Measurements from ENCODE around the gene EPB42.

Gene EPB42

DNA sequence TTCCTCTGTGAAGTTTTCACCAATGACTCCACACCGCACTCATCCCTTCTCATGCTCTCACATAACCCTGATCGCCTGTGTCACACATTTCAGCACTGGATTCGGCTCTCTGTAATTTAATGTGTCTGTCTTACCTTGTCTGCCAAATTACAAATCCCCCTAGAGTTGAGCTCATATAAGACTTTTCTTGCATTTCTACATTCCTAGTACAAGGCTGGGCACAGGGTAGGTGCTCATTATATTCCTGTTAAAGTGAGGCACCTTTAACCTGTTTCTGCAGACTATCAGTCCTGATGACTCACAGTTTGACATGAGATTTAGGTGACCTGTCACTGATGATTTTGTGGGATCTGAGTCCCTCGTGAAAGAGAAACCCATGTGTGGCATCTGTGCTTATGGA lies 23.3 kb upstream of the EPB42 start:
- no peaks in the 10 kb centered on the region for H3K79me2 ChIP-seq
- no peaks in the 10 kb centered on the region for H3K27me3 ChIP-seq (ENCODE audit: control insufficient read depth, insufficient read depth, low read length)
- H2AFZ ChIP-seq, result no peak overlapping the region
- no peaks in the 10 kb centered on the region for H3K9me3 ChIP-seq (ENCODE audit: control insufficient read depth, low read length)
- no peaks in the 10 kb centered on the region for H3K4me1 ChIP-seq
- no peak overlapping the region for H3K4me3 ChIP-seq (ENCODE audit: low read depth, low read length)
- no peak overlapping the region for H3K27ac ChIP-seq
- TF ChIP-seq, protein P1, sequence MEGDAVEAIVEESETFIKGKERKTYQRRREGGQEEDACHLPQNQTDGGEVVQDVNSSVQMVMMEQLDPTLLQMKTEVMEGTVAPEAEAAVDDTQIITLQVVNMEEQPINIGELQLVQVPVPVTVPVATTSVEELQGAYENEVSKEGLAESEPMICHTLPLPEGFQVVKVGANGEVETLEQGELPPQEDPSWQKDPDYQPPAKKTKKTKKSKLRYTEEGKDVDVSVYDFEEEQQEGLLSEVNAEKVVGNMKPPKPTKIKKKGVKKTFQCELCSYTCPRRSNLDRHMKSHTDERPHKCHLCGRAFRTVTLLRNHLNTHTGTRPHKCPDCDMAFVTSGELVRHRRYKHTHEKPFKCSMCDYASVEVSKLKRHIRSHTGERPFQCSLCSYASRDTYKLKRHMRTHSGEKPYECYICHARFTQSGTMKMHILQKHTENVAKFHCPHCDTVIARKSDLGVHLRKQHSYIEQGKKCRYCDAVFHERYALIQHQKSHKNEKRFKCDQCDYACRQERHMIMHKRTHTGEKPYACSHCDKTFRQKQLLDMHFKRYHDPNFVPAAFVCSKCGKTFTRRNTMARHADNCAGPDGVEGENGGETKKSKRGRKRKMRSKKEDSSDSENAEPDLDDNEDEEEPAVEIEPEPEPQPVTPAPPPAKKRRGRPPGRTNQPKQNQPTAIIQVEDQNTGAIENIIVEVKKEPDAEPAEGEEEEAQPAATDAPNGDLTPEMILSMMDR (IDR thresholded peaks at IDR 0.05), result no peak
- no peak overlapping the region for H3K9ac ChIP-seq
- H3K4me2 ChIP-seq (ENCODE audit: low read length), result no peak overlapping the region
- H3K36me3 ChIP-seq (ENCODE audit: control insufficient read depth, insufficient read depth, low read length), result no peaks in the 10 kb centered on the region

DNA sequence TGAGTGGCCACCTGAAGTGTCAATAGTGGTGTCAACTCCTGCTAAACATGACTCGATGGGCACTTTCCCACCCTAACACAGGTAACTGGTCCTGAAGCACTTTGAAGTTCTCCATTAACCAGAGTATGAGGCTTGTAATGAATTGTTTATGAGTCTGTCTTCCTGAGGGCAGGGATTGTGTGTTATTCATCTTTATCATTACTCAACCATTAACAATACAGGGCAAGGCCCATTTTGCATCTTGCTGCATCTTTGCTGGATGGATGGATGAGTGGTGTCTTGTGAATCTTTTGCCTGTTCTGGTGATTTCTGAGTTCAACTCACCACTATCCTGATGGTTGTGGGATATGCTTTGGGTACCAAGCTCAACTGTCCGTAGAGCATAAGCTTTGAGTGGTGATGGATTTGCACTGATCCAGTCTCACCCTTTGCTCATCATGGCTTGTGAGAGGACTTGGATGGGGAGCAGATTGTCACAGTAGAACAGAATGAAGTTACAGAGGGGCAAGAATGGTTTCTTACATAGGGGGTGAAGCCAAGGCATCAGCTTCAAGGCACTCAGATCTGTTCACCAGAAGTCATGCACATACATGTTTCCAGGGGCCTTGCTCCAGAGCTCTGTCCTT lies 22.3 kb upstream of the EPB42 start:
- H3K4me3 ChIP-seq (ENCODE audit: low read depth, low read length), result no peak overlapping the region
- H3K9me3 ChIP-seq (ENCODE audit: control insufficient read depth, low read length), result no peaks in the 10 kb centered on the region
- TF ChIP-seq, protein P1 (IDR thresholded peaks at IDR 0.05), result no peak

DNA sequence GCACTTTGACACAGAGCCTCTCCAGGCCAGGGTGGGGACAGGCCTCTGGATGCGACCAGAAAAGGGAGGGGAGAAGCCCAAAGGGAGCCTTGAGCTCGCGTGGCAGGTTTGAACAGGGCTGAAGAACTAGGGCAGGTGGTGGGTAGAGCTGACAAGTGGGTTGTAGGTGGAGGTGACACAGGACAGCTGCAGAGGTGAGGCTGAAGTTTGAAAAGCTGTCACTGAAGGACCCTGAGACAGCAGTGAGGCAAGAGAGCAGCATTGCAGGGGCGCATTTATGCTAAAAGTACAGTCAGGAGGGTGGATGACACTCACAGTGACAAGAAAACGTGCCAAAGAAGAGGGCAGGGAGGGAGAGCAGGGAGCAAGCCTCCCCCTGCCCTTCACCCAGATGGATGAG lies 21.8 kb upstream of the EPB42 start:
- Histone ChIP-seq H3K27me3 (ENCODE audit: control insufficient read depth, insufficient read depth, low read length) (no peaks in the 10 kb centered on the region), H3K4me1 (no peaks in the 10 kb centered on the region), H3K36me3 (ENCODE audit: control insufficient read depth, insufficient read depth, low read length) (no peaks in the 10 kb centered on the region), H3K79me2 (no peaks in the 10 kb centered on the region), H3K27ac (no peak overlapping the region), H3K4me3 (ENCODE audit: low read depth, low read length) (no peak overlapping the region), H2AFZ (no peak overlapping the region), H3K9me3 (ENCODE audit: control insufficient read depth, low read length) (no peaks in the 10 kb centered on the region), H3K4me2 (ENCODE audit: low read length) (no peak overlapping the region), H3K9ac (no peak overlapping the region)
- TF ChIP-seq, protein P1 (IDR thresholded peaks at IDR 0.05), result no peak

More for the DNA sequence above, 22.3 kb upstream of the EPB42 start:
- Histone ChIP-seq H2AFZ (no peak overlapping the region), H3K4me2 (ENCODE audit: low read length) (no peak overlapping the region), H3K27me3 (ENCODE audit: control insufficient read depth, insufficient read depth, low read length) (no peaks in the 10 kb centered on the region), H3K27ac (no peak overlapping the region), H3K9ac (no peak overlapping the region), H3K36me3 (ENCODE audit: control insufficient read depth, insufficient read depth, low read length) (no peaks in the 10 kb centered on the region), H3K79me2 (no peaks in the 10 kb centered on the region), H3K4me1 (no peaks in the 10 kb centered on the region)

DNA sequence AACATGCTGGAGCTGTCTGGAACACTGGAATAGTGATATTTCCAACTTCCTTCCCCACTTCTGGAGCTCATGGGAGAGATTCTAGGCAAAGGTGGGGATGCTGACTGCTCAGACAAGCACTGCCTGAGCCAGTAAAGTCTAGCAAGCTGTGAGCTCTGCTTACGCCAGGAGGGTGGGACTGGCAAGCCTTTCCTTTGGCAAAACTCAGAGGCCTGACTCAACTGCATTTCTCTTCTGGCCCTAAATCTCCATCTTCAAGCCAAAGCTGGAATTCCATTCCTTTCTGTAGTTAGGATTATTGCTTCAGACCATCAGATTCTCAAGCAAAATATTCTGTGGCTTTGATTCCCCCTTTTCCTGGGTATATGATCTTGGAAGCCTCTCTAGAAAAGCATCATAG lies 20.3 kb upstream of the EPB42 start:
- TF ChIP-seq, protein P1 (IDR thresholded peaks at IDR 0.05), result no peak
- no peaks in the 10 kb centered on the region for H3K79me2 ChIP-seq
- H3K9me3 ChIP-seq (ENCODE audit: control insufficient read depth, low read length), result no peaks in the 10 kb centered on the region
- no peak overlapping the region for H2AFZ ChIP-seq
- H3K4me1 ChIP-seq, result no peaks in the 10 kb centered on the region
- no peak overlapping the region for H3K4me2 ChIP-seq (ENCODE audit: low read length)
- no peaks in the 10 kb centered on the region for H3K27me3 ChIP-seq (ENCODE audit: control insufficient read depth, insufficient read depth, low read length)
- no peak overlapping the region for H3K9ac ChIP-seq
- no peak overlapping the region for H3K4me3 ChIP-seq (ENCODE audit: low read depth, low read length)
- H3K36me3 ChIP-seq (ENCODE audit: control insufficient read depth, insufficient read depth, low read length), result no peaks in the 10 kb centered on the region
- no peak overlapping the region for H3K27ac ChIP-seq

All from parathyroid adenoma (tissue), 2 donors.